Stimulated activated CD4-positive, alpha-beta T cell treated with anti-CD3 and anti-CD28 coated beads, TNF-alpha, amount 100 ng/mL, for 48 hours (primary cell): ENCODE data around the gene POMT2.
"Not testable (repeated sequence)": the region's sequence is repeated elsewhere in the genome, so short reads cannot be mapped to it uniquely, and the experiment has no call there.

ENCODE experiments used
- DNase-seq, 3 donors: peaks; one replicate each; pipeline ENCODE4 v3.0.0-alpha.2; 2020; ENCODE audit warnings: low read depth in 3 of 3

The POMT2 gene

GRCh38 chr14:77320238-77320935, at the start of gene POMT2:
Gene POMT2 (minus strand): TSS chr14:77320883. CDS start chr14:77320681, 202 bp downstream.
- peak; percentile 84 to 90 (median 86) for DNase-seq

GRCh38 chr14:77369285-77369684, 48.6 kb upstream of the POMT2 start:
- no peak for DNase-seq

GRCh38 chr14:77364146-77364545, 43.5 kb upstream of the POMT2 start:
- no peak for DNase-seq

- DNase-seq, result no peak
These were observed 38.9 kb upstream of the POMT2 start for GRCh38 chr14:77359626-77360025.

GRCh38 chr14:77356899-77357298, 36.2 kb upstream of the POMT2 start:
- DNase-seq, result no peak

GRCh38 chr14:77355811-77356210, 35.1 kb upstream of the POMT2 start:
- DNase-seq, result no peak

GRCh38 chr14:77353469-77354141, 32.9 kb upstream of the POMT2 start:
- no peak for DNase-seq

GRCh38 chr14:77347751-77348150, 27.1 kb upstream of the POMT2 start:
- DNase-seq, result no peak

GRCh38 chr14:77346495-77346894, 25.8 kb upstream of the POMT2 start:
- no peak for DNase-seq

GRCh38 chr14:77344377-77344996, 23.8 kb upstream of the POMT2 start:
- no peak for DNase-seq

GRCh38 chr14:77343662-77344061, 23.0 kb upstream of the POMT2 start:
- DNase-seq, result no peak

GRCh38 chr14:77342726-77343397, 22.2 kb upstream of the POMT2 start:
- DNase-seq, result no peak

GRCh38 chr14:77340389-77340788, 19.7 kb upstream of the POMT2 start:
- no peak for DNase-seq

- no peak for DNase-seq
These were observed 18.7 kb upstream of the POMT2 start for GRCh38 chr14:77339407-77339806.

- DNase-seq, result no peak
These were observed 17.6 kb upstream of the POMT2 start for GRCh38 chr14:77338302-77338701.

- no peak for DNase-seq
These were observed 17.2 kb upstream of the POMT2 start for GRCh38 chr14:77337880-77338279.

GRCh38 chr14:77337255-77337654, 16.6 kb upstream of the POMT2 start:
- DNase-seq, result not testable (repeated sequence)

GRCh38 chr14:77335576-77335975, 14.9 kb upstream of the POMT2 start:
- DNase-seq, result no peak

- DNase-seq, result no peak
These were observed 9.2 kb upstream of the POMT2 start for GRCh38 chr14:77329872-77330271.

GRCh38 chr14:77327111-77327510, 6.4 kb upstream of the POMT2 start:
- no peak for DNase-seq

GRCh38 chr14:77325746-77326094, 5.0 kb upstream of the POMT2 start:
- no peak for DNase-seq
